Measurements from ENCODE around the gene GNAT2. TPM values are rescaled to one million over a fixed set of nuclear protein-coding genes. Genes with fewer than 3 reads are reported as not detected.

The GNAT2 gene
- total and polyA plus RNA-seq, 2 donors (not counting 3 experiments of a cell fraction or from before 2014, with no cell fraction given), result not detected

GRCh38 chr1:109668123-109668775 is 48.8 kb upstream of the GNAT2 start:
- H3K4me2 ChIP-seq (ENCODE audit: insufficient read depth, low read length), result no peak overlapping the region
- no peaks in the 10 kb centered on the region for H3K79me2 ChIP-seq (ENCODE audit: control insufficient read depth, insufficient read depth, low read length)
- no peaks in the 10 kb centered on the region for H4K20me1 ChIP-seq (replicated peaks; ENCODE audit: control insufficient read depth, extremely low read depth, insufficient read depth, low read length)
- H3K9ac ChIP-seq (replicated peaks; ENCODE audit: extremely low read depth, insufficient read depth, low read length), result no peak overlapping the region
- H3K4me1 ChIP-seq (ENCODE audit: control insufficient read depth, extremely low read depth, insufficient read depth, low read length), result peaks cover 5% of the 10 kb centered on the region
- H2AFZ ChIP-seq (ENCODE audit: low read depth, low read length), result peak overlapping the region; percentile 65
- dilution Hi-C loops (cut with MboI; ENCODE audit: extremely low pct_ligation_motif_present, low sequenced_read_pairs), result no loop called here
- FAIRE-seq, result no peak
- CTCF ChIA-PET, result interaction anchor here (0.8 to 3.4 kb wide), 2 partner anchors 28 to 316 kb away, joined by 3 to 20 read pairs; partner anchors contain the start of gene AHCYL1
- POLR2A ChIA-PET, result no interaction called here
- TF ChIP-seq GATA2 (IDR thresholded peaks at IDR 0.05; ENCODE audit: insufficient read depth, insufficient read length, low read depth, low read length), result no peak
- no peak for TF ChIP-seq POLR2A (IDR thresholded peaks at IDR 0.05; ENCODE audit: low read depth, low read length)
- no peak for TF ChIP-seq FOS (IDR thresholded peaks at IDR 0.05; ENCODE audit: borderline replicate concordance, insufficient read depth, low read length)
- no peak for TF ChIP-seq CTCF (IDR thresholded peaks at IDR 0.05; ENCODE audit: extremely low read depth in 1 of 2, insufficient read depth in 1 of 2, low read depth in 1 of 2, low read length in 2 of 2)
- TF ChIP-seq JUN (IDR thresholded peaks at IDR 0.05; ENCODE audit: borderline replicate concordance, insufficient read depth, insufficient read length, low read depth), result no peak
- no peaks in the 10 kb centered on the region for H3K27me3 ChIP-seq (ENCODE audit: control insufficient read depth in 2 of 2, insufficient read depth in 2 of 2, low read length in 2 of 2)
- H3K9me3 ChIP-seq (replicated peaks; ENCODE audit: control insufficient read depth, insufficient read depth, low read length), result no peaks in the 10 kb centered on the region
- H3K9me1 ChIP-seq (replicated peaks; ENCODE audit: control insufficient read depth, extremely low read depth, insufficient read depth, low read length), result no peaks in the 10 kb centered on the region
- BruUV-seq (replicated peaks), result no TSS peak
- DNase-seq (ENCODE audit: low read depth, low spot score), result no peak
- intact Hi-C loops (cut with micrococcal nuclease), result loop anchor here (1.0 to 5.0 kb wide), 2 partner anchors 38 to 94 kb away; partner anchors contain the start of gene EPS8L3
- no peak overlapping the region for H3K27ac ChIP-seq (ENCODE audit: insufficient read depth, low read depth, low read length)
- peak overlapping the region in 1 of 3 experiments; percentile 33 for H3K4me3 ChIP-seq (replicated peaks in 1 of 3; ENCODE audit: insufficient read depth in 1 of 3, low read depth in 1 of 3, low read length in 3 of 3)
- H3K36me3 ChIP-seq (ENCODE audit: control insufficient read depth in 2 of 2, extremely low read depth in 1 of 2, insufficient read depth in 2 of 2, low read length in 2 of 2), result no peaks in the 10 kb centered on the region

All from endothelial cell of umbilical vein (primary cell).